Measurements from ENCODE around the gene NEUROD1.

GRCh38 chr2:181656450-181657291, 23.6 kb downstream of the NEUROD1 start, which contains the start of gene CERKL:
- TF ChIP-seq, protein P1, sequence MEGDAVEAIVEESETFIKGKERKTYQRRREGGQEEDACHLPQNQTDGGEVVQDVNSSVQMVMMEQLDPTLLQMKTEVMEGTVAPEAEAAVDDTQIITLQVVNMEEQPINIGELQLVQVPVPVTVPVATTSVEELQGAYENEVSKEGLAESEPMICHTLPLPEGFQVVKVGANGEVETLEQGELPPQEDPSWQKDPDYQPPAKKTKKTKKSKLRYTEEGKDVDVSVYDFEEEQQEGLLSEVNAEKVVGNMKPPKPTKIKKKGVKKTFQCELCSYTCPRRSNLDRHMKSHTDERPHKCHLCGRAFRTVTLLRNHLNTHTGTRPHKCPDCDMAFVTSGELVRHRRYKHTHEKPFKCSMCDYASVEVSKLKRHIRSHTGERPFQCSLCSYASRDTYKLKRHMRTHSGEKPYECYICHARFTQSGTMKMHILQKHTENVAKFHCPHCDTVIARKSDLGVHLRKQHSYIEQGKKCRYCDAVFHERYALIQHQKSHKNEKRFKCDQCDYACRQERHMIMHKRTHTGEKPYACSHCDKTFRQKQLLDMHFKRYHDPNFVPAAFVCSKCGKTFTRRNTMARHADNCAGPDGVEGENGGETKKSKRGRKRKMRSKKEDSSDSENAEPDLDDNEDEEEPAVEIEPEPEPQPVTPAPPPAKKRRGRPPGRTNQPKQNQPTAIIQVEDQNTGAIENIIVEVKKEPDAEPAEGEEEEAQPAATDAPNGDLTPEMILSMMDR (IDR thresholded peaks at IDR 0.05; ENCODE audit: poor library complexity): no peak
- TF ChIP-seq EZH2 (IDR thresholded peaks at IDR 0.05; ENCODE audit: borderline replicate concordance) (peak; percentile 48), EZH2phosphoT487 (IDR thresholded peaks at IDR 0.05; ENCODE audit: low read depth, severe bottlenecking, unreplicated experiment) (no peak)
